HepG2 (cell line): Measurements from ENCODE around the gene UPB1. TPM values are rescaled to one million over a fixed set of nuclear protein-coding genes. Genes with fewer than 3 reads are reported as not detected.

Experiments
- ATF2 ChIP-seq: sonication (generic); formaldehyde crosslinking; IDR thresholded peaks from 2 replicates; pipeline ENCODE4 v1.4.0; 2020; ENCODE audit warnings: missing genetic modification reagents
- FOXC1 ChIP-seq: sonication (generic); formaldehyde crosslinking; IDR thresholded peaks from 2 replicates; pipeline ENCODE4 v1.8.0; 2022; ENCODE audit warnings: mild to moderate bottlenecking, missing genetic modification reagents, borderline replicate concordance
- GATAD1 ChIP-seq: IDR thresholded peaks from 2 replicates; pipeline ENCODE4 v1.6.1; 2016; ENCODE audit warnings: missing genetic modification reagents, missing compliant biosample characterization
- GTF3A ChIP-seq: sonication (generic); formaldehyde crosslinking; conservative IDR thresholded peaks from 2 replicates; pipeline ENCODE4 v1.4.0; 2020; ENCODE audit warnings: mild to moderate bottlenecking, missing genetic modification reagents
- HMG20A ChIP-seq: IDR thresholded peaks from 2 replicates; pipeline ENCODE4 v1.6.1; 2016; ENCODE audit warnings: borderline replicate concordance
- HNF1B ChIP-seq: sonication (generic); formaldehyde crosslinking; IDR thresholded peaks from 2 replicates; pipeline ENCODE4 v1.5.1; 2020; ENCODE audit warnings: mild to moderate bottlenecking, moderate library complexity, missing genetic modification reagents
- KDM3A ChIP-seq: IDR thresholded peaks from 2 replicates; pipeline ENCODE4 v1.6.1; 2018; ENCODE audit warnings: low read depth, missing compliant biosample characterization
- NR0B2 ChIP-seq: sonication (generic); formaldehyde crosslinking; IDR thresholded peaks from 2 replicates; pipeline ENCODE4 v1.4.0; 2020; ENCODE audit warnings: mild to moderate bottlenecking, missing genetic modification reagents
- PHB2 ChIP-seq: fragments of 450-650 bp; IDR thresholded peaks from 2 replicates; pipeline ENCODE4 v1.6.1; 2018; ENCODE audit not compliant: partially characterized antibody
- PPARG ChIP-seq: conservative IDR thresholded peaks from 2 replicates; pipeline ENCODE4 v1.6.1; 2016; ENCODE audit warnings: missing biosample characterization, missing genetic modification reagents
- PTBP1 ChIP-seq: fragments of 200-400 bp; formaldehyde crosslinking; IDR thresholded peaks from 2 replicates; pipeline ENCODE4 v1.6.1; 2018; ENCODE audit warnings: low read length, low read depth; ENCODE audit not compliant: poor library complexity, severe bottlenecking
- SOX6 ChIP-seq, 2 experiments: fragments of 450-650 bp in 1 of 2; sonication (generic) in 1 of 2; formaldehyde crosslinking in 1 of 2; IDR thresholded peaks; 2 replicates each; pipeline versions ENCODE4 v1.4.0 to v1.6.1; 2017 to 2020; ENCODE audit warnings: antibody characterized with exemption in 1 of 2, mild to moderate bottlenecking in 1 of 2, missing genetic modification reagents in 1 of 2
- TIGD3 ChIP-seq: sonication (generic); formaldehyde crosslinking; IDR thresholded peaks from 2 replicates; pipeline ENCODE4 v1.5.1; 2020; ENCODE audit warnings: mild to moderate bottlenecking, missing genetic modification reagents, borderline replicate concordance
- XBP1 ChIP-seq: sonication (generic); formaldehyde crosslinking; IDR thresholded peaks from 2 replicates; pipeline ENCODE4 v1.5.0; 2020; ENCODE audit warnings: missing genetic modification reagents
- ZFP36L1 ChIP-seq: sonication (generic); formaldehyde crosslinking; IDR thresholded peaks from 2 replicates; pipeline ENCODE4 v1.8.0; 2022; ENCODE audit warnings: mild to moderate bottlenecking, missing genetic modification reagents, moderate library complexity
- ZNF496 ChIP-seq: sonication (generic); formaldehyde crosslinking; IDR thresholded peaks from 2 replicates; pipeline ENCODE4 v1.8.1; 2023; ENCODE audit warnings: mild to moderate bottlenecking, moderate library complexity, missing genetic modification reagents; ENCODE audit not compliant: insufficient replicate concordance
- ZNF850 ChIP-seq: sonication (generic); formaldehyde crosslinking; conservative IDR thresholded peaks from 2 replicates; pipeline ENCODE4 v1.9.0; 2021; ENCODE audit warnings: mild to moderate bottlenecking, missing genetic modification reagents
- polyA plus RNA-seq, 8 experiments: library from polyadenylated mRNA; depleted of rRNA in 3 of 8; stranded (reverse) in 7 of 8; unstranded in 1 of 8; fragments of >200 nt; fragmentation: Illumina TruSeq in 4 of 8; extraction: Trizol in 4 of 8; gene quantifications; 2 replicates each; pipeline versions ENCODE4 v1.2.1 to v1.2.3, GENCODE V29; 2011 to 2016; ENCODE audit warnings: low read depth in 4 of 8, missing spikeins in 1 of 8, mixed read lengths in 1 of 8; ENCODE audit not compliant: insufficient read depth in 1 of 8
- total RNA-seq, 5 experiments: library from RNA; depleted of rRNA; stranded (reverse); fragments of >200 nt; fragmentation: Illumina TruSeq; extraction: Trizol; gene quantifications; 2 replicates each; pipeline ENCODE4 v1.2.3, GENCODE V29; 2016; ENCODE audit warnings: low read depth in 1 of 5
- TF ChIP-seq, protein P1 (sequence below): sonication (generic); formaldehyde crosslinking; IDR thresholded peaks from 2 replicates; pipeline ENCODE4 v1.5.0; 2020; ENCODE audit warnings: mild to moderate bottlenecking, missing genetic modification reagents
- TF ChIP-seq, protein P2 (sequence below): sonication (generic); formaldehyde crosslinking; IDR thresholded peaks from 2 replicates; pipeline ENCODE4 v1.8.1; 2022; ENCODE audit warnings: mild to moderate bottlenecking, missing genetic modification reagents

UPB1 gene
- total and polyA plus RNA-seq, 2 of the 13 experiments (the other 11 are each of a cell fraction or from before 2014, with no cell fraction given) = 0.38 to 1.2 TPM

DNA sequence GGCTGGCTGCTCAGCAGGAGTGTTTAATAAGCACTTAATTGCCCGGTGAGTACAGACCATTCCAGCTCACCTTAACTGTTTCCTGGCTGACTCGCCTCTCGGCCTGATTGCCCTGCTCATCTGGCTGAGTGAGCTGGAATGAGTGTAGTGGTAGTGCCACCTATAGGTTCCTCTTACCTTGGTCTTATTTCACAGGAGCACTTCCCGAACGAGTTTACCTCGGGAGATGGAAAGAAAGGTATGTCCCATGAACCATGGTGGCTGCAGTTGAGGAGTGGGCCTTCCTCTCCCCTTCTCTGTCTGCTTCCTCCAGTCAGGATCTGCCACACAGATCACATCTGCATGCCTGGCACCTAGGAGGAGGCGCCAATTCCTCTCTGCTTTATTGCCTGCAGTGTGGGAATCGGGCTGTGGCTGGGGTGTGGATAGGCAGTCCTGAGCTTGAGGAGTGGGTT, 26.7 kb downstream of the UPB1 start (continued):
- TF ChIP-seq, protein P1, sequence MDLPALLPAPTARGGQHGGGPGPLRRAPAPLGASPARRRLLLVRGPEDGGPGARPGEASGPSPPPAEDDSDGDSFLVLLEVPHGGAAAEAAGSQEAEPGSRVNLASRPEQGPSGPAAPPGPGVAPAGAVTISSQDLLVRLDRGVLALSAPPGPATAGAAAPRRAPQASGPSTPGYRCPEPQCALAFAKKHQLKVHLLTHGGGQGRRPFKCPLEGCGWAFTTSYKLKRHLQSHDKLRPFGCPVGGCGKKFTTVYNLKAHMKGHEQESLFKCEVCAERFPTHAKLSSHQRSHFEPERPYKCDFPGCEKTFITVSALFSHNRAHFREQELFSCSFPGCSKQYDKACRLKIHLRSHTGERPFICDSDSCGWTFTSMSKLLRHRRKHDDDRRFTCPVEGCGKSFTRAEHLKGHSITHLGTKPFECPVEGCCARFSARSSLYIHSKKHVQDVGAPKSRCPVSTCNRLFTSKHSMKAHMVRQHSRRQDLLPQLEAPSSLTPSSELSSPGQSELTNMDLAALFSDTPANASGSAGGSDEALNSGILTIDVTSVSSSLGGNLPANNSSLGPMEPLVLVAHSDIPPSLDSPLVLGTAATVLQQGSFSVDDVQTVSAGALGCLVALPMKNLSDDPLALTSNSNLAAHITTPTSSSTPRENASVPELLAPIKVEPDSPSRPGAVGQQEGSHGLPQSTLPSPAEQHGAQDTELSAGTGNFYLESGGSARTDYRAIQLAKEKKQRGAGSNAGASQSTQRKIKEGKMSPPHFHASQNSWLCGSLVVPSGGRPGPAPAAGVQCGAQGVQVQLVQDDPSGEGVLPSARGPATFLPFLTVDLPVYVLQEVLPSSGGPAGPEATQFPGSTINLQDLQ (CRISPR knock-in tag) = no peak
- TF ChIP-seq GTF3A (CRISPR knock-in tag) (0 out of 2 replicates have a peak, but pooled peaks have one; percentile 68), NR0B2 (no peak), FOXC1 (peak; percentile 62; the same call in 1 of the 2 replicates), ZNF496 (CRISPR knock-in tag) (no peak), XBP1 (CRISPR knock-in tag) (no peak), PHB2 (no peak), HMG20A (CRISPR knock-in tag) (no peak), ZFP36L1 (CRISPR knock-in tag) (no peak), TIGD3 (CRISPR knock-in tag) (no peak), PTBP1 (no peak), SOX6 (IDR thresholded peaks at IDR 0.05) (no peak), SOX6 (CRISPR knock-in tag; IDR thresholded peaks at IDR 0.05) (peak; percentile 71), PPARG (peak; percentile 84), HNF1B (CRISPR knock-in tag) (peak; percentile 64; the same call in 1 of the 2 replicates), ZNF850 (CRISPR knock-in tag) (no peak), GATAD1 (no peak), ATF2 (CRISPR knock-in tag) (0 out of 2 replicates have a peak, but pooled peaks have one; percentile 22), KDM3A (CRISPR knock-in tag) (0 out of 2 replicates have a peak, but pooled peaks have one; percentile 44)
- TF ChIP-seq, protein P2, sequence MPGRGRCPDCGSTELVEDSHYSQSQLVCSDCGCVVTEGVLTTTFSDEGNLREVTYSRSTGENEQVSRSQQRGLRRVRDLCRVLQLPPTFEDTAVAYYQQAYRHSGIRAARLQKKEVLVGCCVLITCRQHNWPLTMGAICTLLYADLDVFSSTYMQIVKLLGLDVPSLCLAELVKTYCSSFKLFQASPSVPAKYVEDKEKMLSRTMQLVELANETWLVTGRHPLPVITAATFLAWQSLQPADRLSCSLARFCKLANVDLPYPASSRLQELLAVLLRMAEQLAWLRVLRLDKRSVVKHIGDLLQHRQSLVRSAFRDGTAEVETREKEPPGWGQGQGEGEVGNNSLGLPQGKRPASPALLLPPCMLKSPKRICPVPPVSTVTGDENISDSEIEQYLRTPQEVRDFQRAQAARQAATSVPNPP (CRISPR knock-in tag) = no peak
